Measurements from ENCODE around the gene SERTAD2. TPM values are rescaled to one million over a fixed set of nuclear protein-coding genes. Genes with fewer than 3 reads are reported as not detected.

Gene SERTAD2
- total and polyA plus RNA-seq, 10 donors: 10.4 to 61.4 (median 41.1) TPM

- Histone ChIP-seq H3K36me3 (no peaks in the 10 kb centered on the region), H3K27me3 (replicated peaks in 1 of 7) (no peaks in the 10 kb centered on the region), H3K27ac (no peak overlapping the region), H3K4me3 (no peak overlapping the region), H3K4me1 (no peaks in the 10 kb centered on the region), H3K9me3 (no peaks in the 10 kb centered on the region)
- no peak for DNase-seq
- 93 to 95% (median 94%) methylated on average over 7 of the region's 7 CpGs for WGBS, 5 donors
- intact Hi-C loops (cut with DNase I; ENCODE audit: low total_unique reads): no loop called here
- TF ChIP-seq POLR2AphosphoS5 (IDR thresholded peaks at IDR 0.05): no peak
- TF ChIP-seq POLR2A (IDR thresholded peaks at IDR 0.05): no peak
- TF ChIP-seq CTCF (IDR thresholded peaks at IDR 0.05 in 8 of 11, conservative IDR thresholded peaks at IDR 0.05 in 3 of 11): no peak
Observed at GRCh38 chr2:64615844-64616536, 37.7 kb downstream of the SERTAD2 start.

- TF ChIP-seq POLR2AphosphoS5 (IDR thresholded peaks at IDR 0.05) (no peak), POLR2A (IDR thresholded peaks at IDR 0.05) (no peak), CTCF (IDR thresholded peaks at IDR 0.05 in 8 of 11, conservative IDR thresholded peaks at IDR 0.05 in 3 of 11) (no peak)
- H3K4me3 ChIP-seq: no peak overlapping the region
- no peak for DNase-seq
- intact Hi-C loops (cut with DNase I; ENCODE audit: low total_unique reads): no loop called here
- H3K36me3 ChIP-seq: no peaks in the 10 kb centered on the region
- no peak overlapping the region for H3K27ac ChIP-seq
- 85 to 95% (median 94%) methylated on average over 4 to 6 of the region's 6 CpGs for whole genome bisulfite sequencing, 5 donors
- no peaks in the 10 kb centered on the region for H3K4me1 ChIP-seq
- no peaks in the 10 kb centered on the region for H3K9me3 ChIP-seq
- no peaks in the 10 kb centered on the region for H3K27me3 ChIP-seq (replicated peaks in 1 of 7)
Observed at GRCh38 chr2:64615192-64615763, 38.4 kb downstream of the SERTAD2 start.

GRCh38 chr2:64613276-64613675, 40.4 kb downstream of the SERTAD2 start:
- intact Hi-C loops (cut with DNase I; ENCODE audit: low total_unique reads): no loop called here

More at GRCh38 chr2:64613276-64613675, 40.4 kb downstream of the SERTAD2 start:
- Histone ChIP-seq H3K36me3 (no peaks in the 10 kb centered on the region), H3K9me3 (no peaks in the 10 kb centered on the region), H3K27ac (no peak overlapping the region), H3K4me3 (no peak overlapping the region), H3K4me1 (peaks cover 0 to 15% (median 10%) of the 10 kb centered on the region in 6 donors), H3K27me3 (replicated peaks in 1 of 7) (no peaks in the 10 kb centered on the region)
- TF ChIP-seq POLR2AphosphoS5 (IDR thresholded peaks at IDR 0.05) (no peak), POLR2A (IDR thresholded peaks at IDR 0.05) (no peak), CTCF (IDR thresholded peaks at IDR 0.05 in 8 of 11, conservative IDR thresholded peaks at IDR 0.05 in 3 of 11) (no peak)
- 66 to 70% (median 68%) methylated on average over 7 of the region's 7 CpGs for WGBS, 5 donors
- DNase-seq: no peak
